ENCODE measurements around the gene SLC44A5.
"Not testable (repeated sequence)": the region's sequence is repeated elsewhere in the genome, so short reads cannot be mapped to it uniquely, and the experiment has no call there.

SLC44A5 gene

DNA sequence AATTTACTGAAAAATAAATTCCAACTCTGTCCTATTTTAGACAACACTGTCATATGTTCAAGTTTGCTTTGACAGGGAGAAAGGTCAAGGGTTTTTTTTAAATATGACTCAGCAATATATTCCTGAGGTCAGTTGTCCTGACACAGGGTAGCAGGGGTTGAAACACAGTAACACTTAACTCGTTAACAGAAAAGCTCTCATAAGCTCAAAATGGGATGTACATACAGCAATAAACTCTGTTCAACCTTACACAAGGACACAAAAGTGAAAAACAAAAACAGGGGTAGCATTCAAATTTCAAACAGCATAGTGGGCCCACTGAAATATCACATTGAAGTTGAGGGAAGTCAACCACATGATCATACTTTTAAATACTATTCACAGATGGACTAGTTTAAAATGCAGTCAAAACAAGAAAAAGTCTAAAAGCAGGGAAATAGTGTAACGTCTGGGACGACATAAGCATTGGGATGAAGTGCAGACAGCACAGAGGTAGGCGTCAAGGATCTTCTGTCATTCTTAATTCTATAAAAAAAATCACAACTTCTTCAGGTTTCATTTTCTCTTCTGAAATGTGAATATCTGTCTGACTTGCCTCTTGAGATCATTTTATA, 89.9 kb downstream of the SLC44A5 start:
- no peak for DNase-seq

DNA sequence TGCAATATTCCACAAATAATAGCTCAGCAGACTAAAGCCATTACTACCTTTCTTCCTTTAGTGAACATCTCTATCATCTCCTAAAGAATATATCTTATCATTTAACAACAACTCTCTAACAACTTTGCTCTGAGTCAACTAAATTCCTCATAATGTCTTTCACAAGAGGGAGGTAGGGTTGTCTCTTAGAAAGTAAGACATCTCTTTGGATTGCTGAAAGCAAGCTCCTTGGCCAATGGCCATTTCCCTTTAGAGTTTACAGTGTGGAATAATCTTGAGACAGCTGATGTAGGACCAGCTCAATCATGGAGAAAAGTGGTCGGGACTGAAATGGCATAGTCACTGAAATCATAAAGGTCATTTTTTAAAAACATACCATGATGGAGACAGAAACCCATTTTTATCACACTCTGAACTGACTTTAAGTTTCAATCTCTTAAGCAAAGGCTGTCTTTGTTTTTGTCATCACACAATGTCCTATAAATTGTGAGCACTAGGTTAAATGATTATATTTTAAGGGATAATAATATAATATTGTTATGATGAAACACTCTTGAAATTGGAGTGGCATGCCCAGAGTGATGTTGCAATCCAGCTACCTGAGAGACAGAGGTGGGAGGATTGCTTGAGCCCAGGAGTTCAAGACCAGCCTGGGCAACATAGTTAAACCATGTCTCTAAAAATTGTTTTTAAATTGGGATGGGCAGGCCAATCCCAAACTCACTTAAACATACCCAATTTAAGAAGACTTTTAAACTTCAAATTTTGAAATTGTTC, 91.1 kb downstream of the SLC44A5 start:
- no peak for DNase-seq

- no peak for DNase-seq
Observed at GRCh38 chr1:75518686-75519085, 92.2 kb downstream of the SLC44A5 start.

DNA sequence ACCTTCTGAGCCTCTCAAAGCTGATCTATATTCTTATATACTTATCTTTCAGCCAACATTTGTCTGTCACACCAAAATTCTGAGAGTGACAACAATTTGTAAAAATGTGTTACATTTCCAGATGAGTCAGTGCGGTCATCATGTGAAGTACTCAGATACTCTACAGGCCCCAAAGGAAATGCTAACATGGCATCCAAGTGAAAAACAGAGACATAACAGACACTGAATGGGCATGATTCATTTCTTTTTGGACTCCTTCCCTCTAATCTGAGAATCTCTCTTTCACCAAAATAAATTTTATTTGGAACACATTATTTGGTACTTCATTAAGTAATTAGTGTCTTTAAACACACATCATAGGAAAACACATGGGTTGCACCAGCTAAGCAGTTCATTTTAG, 96.6 kb downstream of the SLC44A5 start:
- DNase-seq, result no peak

GRCh38 chr1:75506976-75507375, 103.9 kb downstream of the SLC44A5 start:
- no peak for DNase-seq

DNA sequence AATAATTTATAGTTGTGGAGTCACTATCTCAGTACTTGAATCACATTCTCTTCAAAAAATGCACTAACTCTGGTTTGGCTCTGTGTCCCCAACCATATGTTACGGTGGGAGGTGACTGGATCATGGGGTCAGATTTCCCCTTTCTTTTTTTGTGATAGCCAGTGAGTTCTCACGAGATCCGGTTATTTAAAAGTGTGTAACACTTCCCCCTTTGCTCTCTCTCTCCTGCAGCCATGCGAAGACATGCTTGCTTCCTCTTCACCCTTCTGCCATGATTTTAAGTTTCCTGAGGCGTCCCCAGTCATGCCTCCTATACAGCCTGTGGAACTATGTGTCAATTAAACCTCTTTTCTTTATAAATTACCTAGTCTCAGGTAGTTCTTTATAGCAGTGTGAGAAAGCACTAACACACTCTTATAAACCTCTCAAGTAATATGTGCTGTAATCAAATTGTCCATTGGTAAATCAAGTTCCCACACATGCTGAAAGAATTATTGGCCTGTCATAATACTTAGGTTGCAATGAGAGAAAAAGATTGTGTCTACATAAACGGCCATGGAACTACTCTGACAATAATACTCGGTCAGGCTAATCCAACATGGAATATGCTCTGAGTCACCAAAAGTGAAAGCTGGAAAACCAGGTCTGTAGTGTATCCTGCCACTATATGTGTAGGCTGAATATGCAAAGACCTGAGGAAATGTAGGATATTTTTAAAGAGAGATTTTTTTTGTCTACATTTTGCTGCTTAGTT, 107.5 kb downstream of the SLC44A5 start:
- DNase-seq, result no peak

GRCh38 chr1:75502776-75503175, 108.1 kb downstream of the SLC44A5 start:
- DNase-seq, result no peak

- DNase-seq, result no peak
Observed at GRCh38 chr1:75501577-75502295, 109.2 kb downstream of the SLC44A5 start.

GRCh38 chr1:75492011-75492410, 118.9 kb downstream of the SLC44A5 start:
- DNase-seq, result no peak

DNA sequence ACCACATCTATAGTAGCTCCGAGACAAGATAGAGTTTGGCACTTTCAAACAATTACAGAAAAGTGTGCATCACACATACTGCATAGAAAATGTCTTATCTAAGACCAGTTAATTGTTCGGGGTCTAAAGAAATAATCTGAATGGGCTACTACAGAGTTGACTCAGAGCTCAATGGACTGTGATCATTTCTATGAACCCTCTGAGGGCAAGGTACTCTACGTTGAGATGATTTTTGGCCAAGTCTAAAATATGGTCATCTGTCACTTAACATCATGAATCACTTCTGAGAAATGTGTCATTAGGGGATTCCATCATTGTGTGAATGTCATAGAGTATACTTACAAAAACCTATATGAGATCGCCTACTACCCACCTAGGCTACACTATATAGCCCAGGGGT, 123.5 kb downstream of the SLC44A5 start:
- DNase-seq, result no peak

- no peak for DNase-seq
Observed at GRCh38 chr1:75484789-75485188, 126.1 kb downstream of the SLC44A5 start.

- DNase-seq, result no peak
Observed at GRCh38 chr1:75482951-75483350, 128.0 kb downstream of the SLC44A5 start.

DNA sequence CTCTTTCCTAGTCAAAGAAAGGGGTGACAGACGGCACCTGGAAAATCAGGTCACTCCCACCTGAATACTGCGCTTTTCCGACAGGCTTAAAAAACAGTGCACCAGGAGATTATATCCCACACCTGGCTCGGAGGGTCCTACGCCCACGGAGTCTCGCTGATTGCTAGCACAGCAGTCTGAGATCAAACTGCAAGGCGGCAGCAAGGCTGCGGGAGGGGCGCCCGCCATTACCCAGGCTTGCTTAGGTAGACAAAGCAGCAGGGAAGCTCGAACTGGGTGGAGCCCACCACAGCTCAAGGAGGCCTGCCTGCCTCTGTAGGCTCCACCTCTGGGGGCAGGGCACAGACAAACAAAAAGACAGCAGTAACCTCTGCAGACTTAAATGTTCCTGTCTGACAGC, 134.4 kb downstream of the SLC44A5 start:
- DNase-seq, result not testable (repeated sequence)

DNA sequence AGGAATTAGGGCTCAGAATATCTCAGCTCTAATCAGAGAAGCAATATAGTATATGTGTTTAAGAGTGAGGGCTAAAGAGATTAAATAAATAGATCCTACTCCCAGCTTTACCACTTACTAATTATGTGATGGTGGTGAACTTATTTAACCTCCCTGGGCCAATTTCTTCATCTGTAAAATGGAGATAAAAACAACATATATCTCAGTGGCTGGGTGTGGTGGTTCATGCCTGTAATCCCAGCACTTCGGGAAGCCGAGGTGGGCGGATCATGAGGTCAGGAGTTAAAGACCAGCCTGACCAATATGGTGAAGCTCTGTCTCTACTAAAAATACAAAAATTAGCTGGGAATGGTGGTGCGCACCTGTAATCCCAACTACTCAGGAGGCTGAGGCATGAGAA, 135.2 kb downstream of the SLC44A5 start:
- DNase-seq, result no peak

DNA sequence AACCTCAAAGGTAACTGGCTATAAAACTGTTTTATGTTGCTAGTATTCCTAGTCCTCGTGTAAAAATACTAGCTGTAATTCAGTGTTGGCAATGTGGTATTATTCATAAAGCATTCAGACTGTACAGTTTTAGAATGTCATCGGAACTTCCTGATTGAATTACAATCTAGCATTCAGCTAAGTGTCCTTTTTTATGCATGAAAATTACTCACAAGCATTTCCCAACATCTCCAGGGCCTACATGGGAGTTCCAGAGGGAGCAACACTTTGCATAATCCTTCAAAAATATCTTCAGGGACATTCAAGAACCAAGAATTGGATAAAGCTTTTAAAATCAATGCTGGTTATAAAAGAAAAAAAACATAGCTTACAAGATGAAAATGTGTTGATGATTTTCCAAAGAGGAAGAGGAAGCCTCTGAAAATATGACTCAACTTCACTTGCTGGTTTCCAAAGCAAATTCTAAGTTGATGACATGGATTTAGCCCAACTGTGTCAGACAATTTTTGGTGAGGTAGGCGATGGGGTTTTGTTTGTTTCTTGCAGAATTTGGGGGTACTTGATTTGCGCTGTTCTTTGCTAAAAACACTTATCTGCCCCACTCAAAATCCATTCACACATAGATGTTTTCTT, 137.8 kb downstream of the SLC44A5 start:
- no peak for DNase-seq

GRCh38 chr1:75472089-75472970, 138.6 kb downstream of the SLC44A5 start:
- no peak for DNase-seq

DNA sequence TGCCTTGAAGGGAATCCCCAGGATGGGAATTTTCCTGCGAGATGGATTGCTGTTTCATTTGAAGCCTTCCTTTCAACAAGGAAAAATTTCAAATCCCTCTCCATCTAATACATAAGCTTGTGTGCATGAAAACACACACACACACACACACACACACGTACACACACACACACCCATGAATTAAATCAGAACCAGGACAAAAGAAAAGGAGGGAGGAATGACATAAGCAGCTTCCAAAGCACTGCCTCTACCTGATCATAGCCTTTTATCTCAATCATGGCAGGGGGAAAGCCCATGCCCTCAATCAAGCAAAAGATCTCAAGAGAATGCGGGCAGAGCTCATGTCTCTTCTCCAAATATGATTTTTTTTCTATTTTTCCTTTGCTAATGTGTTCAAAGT, 139.7 kb downstream of the SLC44A5 start:
- no peak for DNase-seq

DNA sequence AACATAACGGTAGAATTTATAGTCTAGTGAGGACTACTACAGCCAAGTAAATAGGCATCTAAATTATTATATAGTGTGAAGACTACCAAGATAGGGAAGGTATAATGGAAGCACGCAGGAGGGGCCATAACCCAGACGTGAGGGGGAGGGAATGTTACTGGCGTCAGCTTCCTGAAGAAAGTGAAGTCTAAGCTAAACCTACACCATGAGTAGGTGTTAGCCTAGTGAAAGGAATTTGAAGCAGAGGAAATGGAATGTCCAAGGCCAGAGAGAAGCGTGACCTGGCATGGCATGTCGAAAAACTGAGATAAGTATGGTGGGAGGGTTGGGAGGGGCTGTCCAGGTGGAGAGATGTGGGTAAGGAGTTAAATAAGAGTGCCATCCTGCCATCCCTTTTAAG, 140.5 kb downstream of the SLC44A5 start:
- no peak for DNase-seq

DNA sequence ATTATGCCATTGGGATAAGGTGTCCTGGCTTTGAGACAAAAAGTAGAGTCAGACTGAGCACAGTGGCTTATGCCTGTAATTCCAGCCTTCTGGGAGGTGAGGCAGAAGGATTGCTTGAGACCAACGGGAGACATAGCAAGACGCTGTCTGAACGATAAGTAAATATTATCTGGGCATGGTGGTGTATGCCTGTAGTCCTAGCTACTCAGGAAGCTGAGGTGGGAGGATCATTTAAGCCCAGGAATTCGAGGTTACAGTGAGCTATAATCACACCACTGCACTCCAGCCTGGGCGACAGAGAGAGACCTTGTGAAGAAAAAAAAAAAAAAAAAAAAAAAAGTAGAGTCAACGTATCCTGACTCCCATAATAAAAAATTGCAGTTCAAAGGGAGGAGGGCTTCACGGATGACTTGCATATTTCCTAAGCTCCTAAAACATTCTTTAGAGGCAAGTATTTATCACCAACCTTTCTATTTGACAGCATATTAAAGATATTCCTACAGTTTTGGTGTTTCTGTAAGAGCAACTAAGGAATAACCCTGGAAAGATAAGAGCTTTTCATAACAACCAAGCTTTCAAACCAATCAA, 141.2 kb downstream of the SLC44A5 start:
- DNase-seq, result no peak

GRCh38 chr1:75461808-75462325, 149.0 kb downstream of the SLC44A5 start:
- DNase-seq, result no peak

DNA sequence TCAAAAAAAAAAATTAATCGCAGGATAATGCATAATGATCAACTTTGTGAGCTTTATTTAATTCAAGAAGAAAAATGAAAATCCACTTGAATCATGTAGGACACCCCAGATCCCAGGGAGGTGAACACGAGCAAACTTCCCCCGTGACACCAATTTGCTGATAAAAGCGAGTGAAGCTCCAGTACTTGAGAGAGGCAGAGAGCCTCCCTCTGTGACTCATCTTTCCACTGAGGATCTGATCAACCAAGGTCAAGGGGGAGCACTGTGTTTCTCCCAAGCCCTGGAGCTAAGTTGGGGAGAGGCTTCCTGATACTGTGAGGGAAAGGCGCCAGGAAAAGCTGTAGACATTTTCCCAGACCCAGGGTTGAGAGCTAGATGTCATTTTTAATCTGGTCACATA, 160.9 kb downstream of the SLC44A5 start:
- DNase-seq, result no peak

All from CD4-positive, alpha-beta T cell treated with Interleukin-17A for 1 hour (primary cell).